HepG2 (cell line): ENCODE results near the gene GRIN3B. TPM values are rescaled to one million over a fixed set of nuclear protein-coding genes. Genes with fewer than 3 reads are reported as not detected.
A peak's percentile ranks its signal among the peaks of the same experiment; 100 is the strongest.

Experiments used
- ATAC-seq: fragments of 200-7000 bp; cut with Tn5 transposase; 3 replicates; pipeline ENCODE4 v1.9.1; 2020; ENCODE audit warnings: mild to moderate bottlenecking, moderate library complexity
- BruUV-seq: library from RNA; stranded (reverse); fragments of 400-500 nt; replicated peaks from 2 replicates; lab custom pipeline; 2021; lab: Mats Ljungman, UMichigan
- CTCF ChIA-PET: fragments of 300-600 bp; formaldehyde crosslinking; extraction: SDS; loops from one replicate; lab custom pipeline; 2021; ENCODE audit warnings: low total read pairs, inconsistent platforms, low intra/inter-chr PET ratio; lab: Yijun Ruan, JAX
- POLR2A ChIA-PET: fragments of 350-600 bp; sonication (Branson Sonifier 250); formaldehyde crosslinking; loops from one replicate; lab custom pipeline; 2020; ENCODE audit warnings: antibody characterized with exemption, inconsistent platforms; lab: Yijun Ruan, JAX
- DNase-seq: peaks from one replicate; pipeline ENCODE4 v3.0.0-alpha.2; 2015; ENCODE audit warnings: low spot score
- FAIRE-seq: peaks from 3 replicates; lab custom pipeline; 2011; peaks lifted over from hg19 to GRCh38; lab: Jason Lieb, UNC
- H2AFZ ChIP-seq: one replicate; pipeline ENCODE4 v1.6.1; 2011; ENCODE audit warnings: low read length, inconsistent platforms
- H3K27ac ChIP-seq: fragments of 300-600 bp; 3 replicates; pipeline ENCODE4 v1.8.0; 2011; ENCODE audit warnings: mixed run types, mild to moderate bottlenecking, mixed read lengths, low read length, inconsistent platforms; ENCODE audit not compliant: insufficient read depth; ENCODE audit errors: extremely low read length
- H3K27me3 ChIP-seq, 2 experiments: fragments of 200-600 bp in 1 of 2; 2 replicates in 1 of 2; 3 replicates in 1 of 2; pipeline versions ENCODE4 v1.6.0 to v1.8.0; 2011; ENCODE audit warnings: low read length in 2 of 2, mild to moderate bottlenecking in 2 of 2, moderate library complexity in 2 of 2, inconsistent platforms in 1 of 2; ENCODE audit not compliant: insufficient read depth in 2 of 2, control insufficient read depth in 1 of 2
- H3K36me3 ChIP-seq, 2 experiments: fragments of 200-600 bp in 1 of 2; replicated peaks in 1 of 2; 2 replicates in 1 of 2; 3 replicates in 1 of 2; pipeline versions ENCODE4 v1.5.1 to v1.8.0; 2011; ENCODE audit warnings: low read length in 2 of 2, inconsistent platforms in 1 of 2; ENCODE audit not compliant: insufficient read depth in 2 of 2, control insufficient read depth in 1 of 2
- H3K4me1 ChIP-seq: 2 replicates; pipeline ENCODE4 v1.5.1; 2012; ENCODE audit warnings: low read length, inconsistent platforms; ENCODE audit not compliant: insufficient read depth
- H3K4me2 ChIP-seq: 2 replicates; pipeline ENCODE4 v1.6.0; 2011; ENCODE audit warnings: low read depth, low read length, inconsistent platforms
- H3K4me3 ChIP-seq, 3 experiments: fragments of 200-600 bp in 1 of 3; sonication (generic), shearing (Covaris generic) in 1 of 3; replicated peaks in 1 of 3; 2 replicates each; pipeline ENCODE4 v1.5.1; 2011 to 2016; ENCODE audit warnings: low read length in 3 of 3, inconsistent platforms in 2 of 3, low read depth in 2 of 3, mild to moderate bottlenecking in 2 of 3, control low read depth in 1 of 3, mixed read lengths in 1 of 3; ENCODE audit not compliant: insufficient read depth in 1 of 3
- H3K79me2 ChIP-seq: one replicate; pipeline ENCODE4 v1.6.1; 2011; ENCODE audit warnings: low read length, inconsistent platforms; ENCODE audit not compliant: insufficient read depth
- H3K9ac ChIP-seq: 2 replicates; pipeline ENCODE4 v1.6.0; 2011; ENCODE audit warnings: mild to moderate bottlenecking, low read depth, low read length, inconsistent platforms; ENCODE audit not compliant: insufficient read depth
- H3K9me3 ChIP-seq: 2 replicates; pipeline ENCODE4 v1.5.1; 2012; ENCODE audit warnings: mild to moderate bottlenecking, low read length
- H4K20me1 ChIP-seq: 2 replicates; pipeline ENCODE4 v1.6.0; 2011; ENCODE audit warnings: inconsistent platforms, mild to moderate bottlenecking, low read length, moderate library complexity; ENCODE audit not compliant: insufficient read depth
- AGO2 ChIP-seq: fragments of 200-400 bp; formaldehyde crosslinking; optimal IDR thresholded peaks from 2 replicates; pipeline ENCODE3; 2017; ENCODE audit warnings: mild to moderate bottlenecking, low read depth, low read length, moderate library complexity
- AKAP8 ChIP-seq: sonication (generic); formaldehyde crosslinking; IDR thresholded peaks from 2 replicates; pipeline ENCODE4 v1.5.1; 2020; ENCODE audit warnings: mild to moderate bottlenecking, missing genetic modification reagents
- HNRNPL ChIP-seq: fragments of 200-400 bp; formaldehyde crosslinking; IDR thresholded peaks from 2 replicates; pipeline ENCODE4 v1.6.1; 2017; ENCODE audit warnings: mild to moderate bottlenecking, low read depth, low read length
- MED1 ChIP-seq: sonication (generic); formaldehyde crosslinking; IDR thresholded peaks from 2 replicates; pipeline ENCODE4 v1.4.0; 2020; ENCODE audit warnings: missing genetic modification reagents
- MLLT10 ChIP-seq: sonication (generic); formaldehyde crosslinking; IDR thresholded peaks from 2 replicates; pipeline ENCODE4 v1.4.0; 2020; ENCODE audit warnings: missing genetic modification reagents
- PITX1 ChIP-seq: sonication (generic); formaldehyde crosslinking; IDR thresholded peaks from 2 replicates; pipeline ENCODE4 v1.5.1; 2020; ENCODE audit warnings: mild to moderate bottlenecking, missing genetic modification reagents
- RBFOX2 ChIP-seq: fragments of 200-400 bp; formaldehyde crosslinking; IDR thresholded peaks from 2 replicates; pipeline ENCODE4 v1.6.1; 2017; ENCODE audit warnings: low read depth, mild to moderate bottlenecking, low read length
- RBM22 ChIP-seq: fragments of 200-400 bp; formaldehyde crosslinking; optimal IDR thresholded peaks from 2 replicates; pipeline ENCODE3; 2017; ENCODE audit warnings: mild to moderate bottlenecking, low read length, moderate library complexity
- SP4 ChIP-seq: sonication (generic); formaldehyde crosslinking; IDR thresholded peaks from 2 replicates; pipeline ENCODE4 v1.8.1; 2023; ENCODE audit warnings: mild to moderate bottlenecking, missing genetic modification reagents
- ZBTB7B ChIP-seq: sonication (generic); formaldehyde crosslinking; IDR thresholded peaks from 2 replicates; pipeline ENCODE4 v1.4.0; 2020; ENCODE audit warnings: missing genetic modification reagents
- ZNF331 ChIP-seq: sonication (generic); formaldehyde crosslinking; IDR thresholded peaks from 2 replicates; pipeline ENCODE4 v1.4.0; 2020; ENCODE audit warnings: missing genetic modification reagents
- ZNF383 ChIP-seq: sonication (generic); formaldehyde crosslinking; IDR thresholded peaks from 2 replicates; pipeline ENCODE4 v1.4.0; 2020; ENCODE audit warnings: missing genetic modification reagents, mild to moderate bottlenecking, borderline replicate concordance
- ZNF570 ChIP-seq: sonication (generic); formaldehyde crosslinking; IDR thresholded peaks from 2 replicates; pipeline ENCODE4 v1.4.0; 2020; ENCODE audit warnings: mild to moderate bottlenecking, missing genetic modification reagents, borderline replicate concordance
- ZNF619 ChIP-seq: sonication (generic); formaldehyde crosslinking; IDR thresholded peaks from 2 replicates; pipeline ENCODE4 v1.4.0; 2020; ENCODE audit warnings: mild to moderate bottlenecking, missing genetic modification reagents
- ZNF816 ChIP-seq: sonication (generic); formaldehyde crosslinking; IDR thresholded peaks from 2 replicates; pipeline ENCODE4 v1.8.0; 2022; ENCODE audit warnings: missing genetic modification reagents, mild to moderate bottlenecking, borderline replicate concordance
- WGBS: methylation state at CpG from one replicate; pipeline ENCODE4 v1.1.6; 2017; ENCODE audit warnings: low lambda C conversion rate; 5-methylcytosine and 5-hydroxymethylcytosine counted together
- in situ Hi-C: cut with HindIII; loops from 2 replicates; pipeline ENCODE4 v1.10.0; 2017; ENCODE audit warnings: low pct_unique_long_range_greater_than_20kb; ENCODE audit not compliant: extremely low pct_ligation_motif_present
- intact Hi-C: fragments of 100-400 bp; cut with micrococcal nuclease; formaldehyde crosslinking; loops from one replicate; pipeline ENCODE4 v1.10.0; 2022; ENCODE audit not compliant: unreplicated experiment
- polyA plus RNA-seq, 8 experiments: library from polyadenylated mRNA; depleted of rRNA in 3 of 8; stranded (reverse) in 7 of 8; unstranded in 1 of 8; fragments of >200 nt; fragmentation: Illumina TruSeq in 4 of 8; extraction: Trizol in 4 of 8; gene quantifications; 2 replicates each; pipeline versions ENCODE4 v1.2.1 to v1.2.3, GENCODE V29; 2011 to 2016; ENCODE audit warnings: low read depth in 4 of 8, missing spikeins in 1 of 8, mixed read lengths in 1 of 8; ENCODE audit not compliant: insufficient read depth in 1 of 8
- total RNA-seq, 5 experiments: library from RNA; depleted of rRNA; stranded (reverse); fragments of >200 nt; fragmentation: Illumina TruSeq; extraction: Trizol; gene quantifications; 2 replicates each; pipeline ENCODE4 v1.2.3, GENCODE V29; 2016; ENCODE audit warnings: low read depth in 1 of 5
- TF ChIP-seq, protein P1 (sequence below): sonication (generic); formaldehyde crosslinking; IDR thresholded peaks from 2 replicates; pipeline ENCODE4 v1.5.1; 2020; ENCODE audit warnings: mild to moderate bottlenecking, moderate library complexity, missing genetic modification reagents
- TF ChIP-seq, protein P2 (sequence below): sonication (generic); formaldehyde crosslinking; IDR thresholded peaks from 2 replicates; pipeline ENCODE4 v1.9.0; 2022; ENCODE audit warnings: missing genetic modification reagents, mild to moderate bottlenecking, borderline replicate concordance
- TF ChIP-seq, protein P3 (sequence below): sonication (generic); formaldehyde crosslinking; IDR thresholded peaks from 2 replicates; pipeline ENCODE4 v1.4.0; 2020; ENCODE audit warnings: missing genetic modification reagents, borderline replicate concordance

The GRIN3B gene
- total and polyA plus RNA-seq, 2 of the 13 experiments (the other 11 are each of a cell fraction or from before 2014, with no cell fraction given): 0.07 to 0.20 TPM

GRCh38 chr19:1017115-1017905 is 17.1 kb downstream of the GRIN3B start:
- peaks cover 27% of the 10 kb centered on the region for H4K20me1 ChIP-seq
- peaks cover 44% of the 10 kb centered on the region for H3K4me1 ChIP-seq
- peak overlapping the region; percentile 40; the same call in 1 of the 2 replicates for H3K9ac ChIP-seq
- ChIA-PET POLR2A (no interaction called here), CTCF (no interaction called here)
- in situ Hi-C loops (no loop called here), intact Hi-C loops (no loop called here)
- no peaks in the 10 kb centered on the region for H3K27me3 ChIP-seq
- FAIRE-seq: no peak
- no peak for ATAC-seq
- no peaks in the 10 kb centered on the region for H3K9me3 ChIP-seq
- peak overlapping the region in 1 of 3 experiments; percentile 46; a peak in 2 of 6 replicates for H3K4me3 ChIP-seq
- H3K36me3 ChIP-seq: peaks cover 14 to 18% of the 10 kb centered on the region in 2 experiments; a peak in 3 of 5 replicates
- BruUV-seq: no TSS peak
- no peak for DNase-seq
- peak overlapping the region; percentile 93 for H3K4me2 ChIP-seq
- H2AFZ ChIP-seq: no peak overlapping the region
- peaks cover 58% of the 10 kb centered on the region for H3K79me2 ChIP-seq
- 70% methylated on average over 22 of the region's 24 CpGs for WGBS
- peak overlapping the region; percentile 31 for H3K27ac ChIP-seq
- TF ChIP-seq, protein P1, sequence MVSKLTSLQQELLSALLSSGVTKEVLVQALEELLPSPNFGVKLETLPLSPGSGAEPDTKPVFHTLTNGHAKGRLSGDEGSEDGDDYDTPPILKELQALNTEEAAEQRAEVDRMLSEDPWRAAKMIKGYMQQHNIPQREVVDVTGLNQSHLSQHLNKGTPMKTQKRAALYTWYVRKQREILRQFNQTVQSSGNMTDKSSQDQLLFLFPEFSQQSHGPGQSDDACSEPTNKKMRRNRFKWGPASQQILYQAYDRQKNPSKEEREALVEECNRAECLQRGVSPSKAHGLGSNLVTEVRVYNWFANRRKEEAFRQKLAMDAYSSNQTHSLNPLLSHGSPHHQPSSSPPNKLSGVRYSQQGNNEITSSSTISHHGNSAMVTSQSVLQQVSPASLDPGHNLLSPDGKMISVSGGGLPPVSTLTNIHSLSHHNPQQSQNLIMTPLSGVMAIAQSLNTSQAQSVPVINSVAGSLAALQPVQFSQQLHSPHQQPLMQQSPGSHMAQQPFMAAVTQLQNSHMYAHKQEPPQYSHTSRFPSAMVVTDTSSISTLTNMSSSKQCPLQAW (CRISPR knock-in tag): no peak
- no peak for TF ChIP-seq MLLT10 (CRISPR knock-in tag)
- TF ChIP-seq, protein P2, sequence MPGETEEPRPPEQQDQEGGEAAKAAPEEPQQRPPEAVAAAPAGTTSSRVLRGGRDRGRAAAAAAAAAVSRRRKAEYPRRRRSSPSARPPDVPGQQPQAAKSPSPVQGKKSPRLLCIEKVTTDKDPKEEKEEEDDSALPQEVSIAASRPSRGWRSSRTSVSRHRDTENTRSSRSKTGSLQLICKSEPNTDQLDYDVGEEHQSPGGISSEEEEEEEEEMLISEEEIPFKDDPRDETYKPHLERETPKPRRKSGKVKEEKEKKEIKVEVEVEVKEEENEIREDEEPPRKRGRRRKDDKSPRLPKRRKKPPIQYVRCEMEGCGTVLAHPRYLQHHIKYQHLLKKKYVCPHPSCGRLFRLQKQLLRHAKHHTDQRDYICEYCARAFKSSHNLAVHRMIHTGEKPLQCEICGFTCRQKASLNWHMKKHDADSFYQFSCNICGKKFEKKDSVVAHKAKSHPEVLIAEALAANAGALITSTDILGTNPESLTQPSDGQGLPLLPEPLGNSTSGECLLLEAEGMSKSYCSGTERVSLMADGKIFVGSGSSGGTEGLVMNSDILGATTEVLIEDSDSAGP (CRISPR knock-in tag): peak; percentile 20; the same call in 1 of the 2 replicates
- peak; percentile 10; the same call in 1 of the 2 replicates for TF ChIP-seq AKAP8 (CRISPR knock-in tag)
- TF ChIP-seq AGO2: peak; percentile 77
- no peak for TF ChIP-seq ZNF619 (CRISPR knock-in tag)
- peak; percentile 21 for TF ChIP-seq RBM22
- no peak for TF ChIP-seq ZBTB7B
- TF ChIP-seq MED1: no peak
- TF ChIP-seq ZNF570 (CRISPR knock-in tag): no peak
- TF ChIP-seq HNRNPL: 0 out of 2 replicates have a peak, but pooled peaks have one; percentile 13
- no peak for TF ChIP-seq PITX1 (CRISPR knock-in tag)
- TF ChIP-seq SP4 (CRISPR knock-in tag): peak; percentile 26; the same call in 1 of the 2 replicates
- no peak for TF ChIP-seq ZNF331 (CRISPR knock-in tag)
- peak; percentile 60 for TF ChIP-seq RBFOX2
- no peak for TF ChIP-seq ZNF383 (CRISPR knock-in tag)
- TF ChIP-seq, protein P3, sequence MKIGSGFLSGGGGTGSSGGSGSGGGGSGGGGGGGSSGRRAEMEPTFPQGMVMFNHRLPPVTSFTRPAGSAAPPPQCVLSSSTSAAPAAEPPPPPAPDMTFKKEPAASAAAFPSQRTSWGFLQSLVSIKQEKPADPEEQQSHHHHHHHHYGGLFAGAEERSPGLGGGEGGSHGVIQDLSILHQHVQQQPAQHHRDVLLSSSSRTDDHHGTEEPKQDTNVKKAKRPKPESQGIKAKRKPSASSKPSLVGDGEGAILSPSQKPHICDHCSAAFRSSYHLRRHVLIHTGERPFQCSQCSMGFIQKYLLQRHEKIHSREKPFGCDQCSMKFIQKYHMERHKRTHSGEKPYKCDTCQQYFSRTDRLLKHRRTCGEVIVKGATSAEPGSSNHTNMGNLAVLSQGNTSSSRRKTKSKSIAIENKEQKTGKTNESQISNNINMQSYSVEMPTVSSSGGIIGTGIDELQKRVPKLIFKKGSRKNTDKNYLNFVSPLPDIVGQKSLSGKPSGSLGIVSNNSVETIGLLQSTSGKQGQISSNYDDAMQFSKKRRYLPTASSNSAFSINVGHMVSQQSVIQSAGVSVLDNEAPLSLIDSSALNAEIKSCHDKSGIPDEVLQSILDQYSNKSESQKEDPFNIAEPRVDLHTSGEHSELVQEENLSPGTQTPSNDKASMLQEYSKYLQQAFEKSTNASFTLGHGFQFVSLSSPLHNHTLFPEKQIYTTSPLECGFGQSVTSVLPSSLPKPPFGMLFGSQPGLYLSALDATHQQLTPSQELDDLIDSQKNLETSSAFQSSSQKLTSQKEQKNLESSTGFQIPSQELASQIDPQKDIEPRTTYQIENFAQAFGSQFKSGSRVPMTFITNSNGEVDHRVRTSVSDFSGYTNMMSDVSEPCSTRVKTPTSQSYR (CRISPR knock-in tag): peak; percentile 28; the same call in 1 of the 2 replicates
- no peak for TF ChIP-seq ZNF816
